ENCODE results near the gene SIPA1L3.

Gene SIPA1L3

DNA sequence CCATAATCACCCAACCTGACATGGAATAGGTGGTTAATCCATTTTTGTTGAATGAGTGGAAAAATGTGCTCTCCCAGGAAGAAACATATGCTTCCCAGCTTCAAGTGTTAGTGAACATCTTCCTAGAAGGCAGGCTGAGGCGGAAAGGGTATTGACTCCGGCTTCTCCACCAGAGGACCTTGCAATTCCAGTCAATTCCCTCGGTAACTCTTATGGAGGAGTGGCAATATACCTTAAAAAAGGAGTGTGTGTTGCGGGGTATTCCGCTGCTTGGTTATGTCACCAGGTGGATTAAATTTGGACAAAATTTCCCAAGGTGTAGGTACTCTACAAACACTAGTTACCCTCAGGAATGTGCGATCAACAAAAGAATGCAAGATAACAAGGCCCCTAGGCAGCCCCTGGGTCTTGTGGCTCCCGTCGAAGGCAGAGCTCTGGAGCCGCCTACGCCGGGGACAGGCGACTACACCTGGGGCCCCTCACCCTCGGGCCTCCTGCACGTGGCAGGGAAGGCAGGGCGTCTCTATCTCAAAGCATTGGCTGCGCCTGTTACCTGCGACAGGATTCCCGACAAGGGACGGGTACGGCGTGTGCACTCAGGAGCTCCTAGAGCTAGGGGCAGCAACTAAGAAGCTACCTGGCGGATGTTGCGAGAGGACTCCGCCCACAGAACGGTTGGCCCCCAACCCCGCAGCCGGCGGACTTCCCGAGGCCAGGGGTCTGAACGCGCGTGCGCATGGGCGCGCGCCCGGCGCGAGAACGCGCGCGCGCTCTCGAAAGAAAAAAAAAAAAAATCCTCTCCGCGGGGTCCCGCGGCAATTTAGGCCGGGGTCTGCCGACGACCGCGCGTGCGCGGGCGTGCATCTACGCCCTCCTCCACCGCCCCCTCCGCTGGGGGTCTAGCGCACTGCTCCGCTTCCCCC, 801 bp upstream of the SIPA1L3 start, which contains the start of gene WDR87:
WDR87 (minus strand) TSS at position 649 of the 923 bp plus-strand sequence. CDS start 8,355 bp downstream, outside the sequence.
- ChIA-PET POLR2A (interaction anchor here (0.6 to 3.8 kb wide), 41 partner anchors 10 to 1692 kb away, joined by 3 to 38 read pairs (median 5); partner anchors contain the start of genes EIF3K, FAM98C, GGN and MRPS12), CTCF (interaction anchor here (0.6 to 14.3 kb wide), 17 partner anchors 8 to 1725 kb away, joined by 3 to 316 read pairs (median 5); partner anchors contain the start of gene PSMD8)
- Histone ChIP-seq H3K27ac (ENCODE audit: extremely low read depth, low read depth, low read length) (peak within 1 kb of the TSS; percentile 81), H3K4me1 (ENCODE audit: control insufficient read depth, insufficient read depth, low read length) (peaks cover 27% of the 10 kb centered on the region), H3K9me3 (ENCODE audit: control insufficient read depth, insufficient read depth, low read depth, low read length) (no peaks in the 10 kb centered on the region), H3K36me3 (ENCODE audit: control insufficient read depth in 2 of 2, insufficient read depth in 1 of 2, low read length in 2 of 2) (peaks cover 0 to 11% of the 10 kb centered on the region in 2 experiments; a peak in 1 of 3 replicates), H3K4me3 (ENCODE audit: low read depth, low read length) (peak within 1 kb of the TSS; percentile 68)
- TF ChIP-seq ZNF660 (tag by site-specific recombination; IDR thresholded peaks at IDR 0.05) (peak; percentile 7; the same call in 1 of the 2 replicates), ZNF777 (tag by site-specific recombination; IDR thresholded peaks at IDR 0.05; ENCODE audit: borderline replicate concordance) (peak; percentile 82; the same call in 1 of the 2 replicates), GLIS1 (tag by site-specific recombination; IDR thresholded peaks at IDR 0.05) (peak; percentile 98), SP2 (tag by site-specific recombination; IDR thresholded peaks at IDR 0.05) (no peak), ZNF561 (tag by site-specific recombination; IDR thresholded peaks at IDR 0.05; ENCODE audit: borderline replicate concordance) (peak; percentile 54; the same call in 1 of the 2 replicates), ZSCAN30 (tag by site-specific recombination; IDR thresholded peaks at IDR 0.05) (0 out of 2 replicates have a peak, but pooled peaks have one; percentile 65), ZFP3 (tag by site-specific recombination; IDR thresholded peaks at IDR 0.05; ENCODE audit: low read depth) (no peak), ZIC2 (tag by site-specific recombination; IDR thresholded peaks at IDR 0.05) (peak; percentile 83; the same call in 1 of the 2 replicates), ZFHX2 (tag by site-specific recombination; conservative IDR thresholded peaks at IDR 0.05) (peak; percentile 81), SETDB1 (IDR thresholded peaks at IDR 0.05; ENCODE audit: insufficient read length, low read length) (no peak), ZNF132 (tag by site-specific recombination; IDR thresholded peaks at IDR 0.05; ENCODE audit: borderline replicate concordance) (no peak), ZNF623 (tag by site-specific recombination; IDR thresholded peaks at IDR 0.05) (0 out of 2 replicates have a peak, but pooled peaks have one; percentile 21), ZNF785 (tag by site-specific recombination; IDR thresholded peaks at IDR 0.05) (peak; percentile 25; the same call in 1 of the 2 replicates)
- TF ChIP-seq, protein P1, sequence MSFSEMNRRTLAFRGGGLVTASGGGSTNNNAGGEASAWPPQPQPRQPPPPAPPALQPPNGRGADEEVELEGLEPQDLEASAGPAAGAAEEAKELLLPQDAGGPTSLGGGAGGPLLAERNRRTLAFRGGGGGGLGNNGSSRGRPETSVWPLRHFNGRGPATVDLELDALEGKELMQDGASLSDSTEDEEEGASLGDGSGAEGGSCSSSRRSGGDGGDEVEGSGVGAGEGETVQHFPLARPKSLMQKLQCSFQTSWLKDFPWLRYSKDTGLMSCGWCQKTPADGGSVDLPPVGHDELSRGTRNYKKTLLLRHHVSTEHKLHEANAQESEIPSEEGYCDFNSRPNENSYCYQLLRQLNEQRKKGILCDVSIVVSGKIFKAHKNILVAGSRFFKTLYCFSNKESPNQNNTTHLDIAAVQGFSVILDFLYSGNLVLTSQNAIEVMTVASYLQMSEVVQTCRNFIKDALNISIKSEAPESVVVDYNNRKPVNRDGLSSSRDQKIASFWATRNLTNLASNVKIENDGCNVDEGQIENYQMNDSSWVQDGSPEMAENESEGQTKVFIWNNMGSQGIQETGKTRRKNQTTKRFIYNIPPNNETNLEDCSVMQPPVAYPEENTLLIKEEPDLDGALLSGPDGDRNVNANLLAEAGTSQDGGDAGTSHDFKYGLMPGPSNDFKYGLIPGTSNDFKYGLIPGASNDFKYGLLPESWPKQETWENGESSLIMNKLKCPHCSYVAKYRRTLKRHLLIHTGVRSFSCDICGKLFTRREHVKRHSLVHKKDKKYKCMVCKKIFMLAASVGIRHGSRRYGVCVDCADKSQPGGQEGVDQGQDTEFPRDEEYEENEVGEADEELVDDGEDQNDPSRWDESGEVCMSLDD (tag by site-specific recombination; IDR thresholded peaks at IDR 0.05): no peak
- TF ChIP-seq, protein P2, sequence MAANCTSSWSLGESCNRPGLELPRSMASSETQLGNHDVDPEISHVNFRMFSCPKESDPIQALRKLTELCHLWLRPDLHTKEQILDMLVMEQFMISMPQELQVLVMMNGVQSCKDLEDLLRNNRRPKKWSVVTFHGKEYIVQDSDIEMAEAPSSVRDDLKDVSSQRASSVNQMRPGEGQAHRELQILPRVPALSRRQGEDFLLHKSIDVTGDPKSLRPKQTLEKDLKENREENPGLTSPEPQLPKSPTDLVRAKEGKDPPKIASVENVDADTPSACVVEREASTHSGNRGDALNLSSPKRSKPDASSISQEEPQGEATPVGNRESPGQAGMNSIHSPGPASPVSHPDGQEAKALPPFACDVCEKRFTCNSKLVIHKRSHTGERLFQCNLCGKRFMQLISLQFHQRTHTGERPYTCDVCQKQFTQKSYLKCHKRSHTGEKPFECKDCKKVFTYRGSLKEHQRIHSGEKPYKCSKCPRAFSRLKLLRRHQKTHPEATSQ (tag by site-specific recombination; IDR thresholded peaks at IDR 0.05): peak; percentile 91; the same call in 1 of the 2 replicates
- TF ChIP-seq, protein P3, sequence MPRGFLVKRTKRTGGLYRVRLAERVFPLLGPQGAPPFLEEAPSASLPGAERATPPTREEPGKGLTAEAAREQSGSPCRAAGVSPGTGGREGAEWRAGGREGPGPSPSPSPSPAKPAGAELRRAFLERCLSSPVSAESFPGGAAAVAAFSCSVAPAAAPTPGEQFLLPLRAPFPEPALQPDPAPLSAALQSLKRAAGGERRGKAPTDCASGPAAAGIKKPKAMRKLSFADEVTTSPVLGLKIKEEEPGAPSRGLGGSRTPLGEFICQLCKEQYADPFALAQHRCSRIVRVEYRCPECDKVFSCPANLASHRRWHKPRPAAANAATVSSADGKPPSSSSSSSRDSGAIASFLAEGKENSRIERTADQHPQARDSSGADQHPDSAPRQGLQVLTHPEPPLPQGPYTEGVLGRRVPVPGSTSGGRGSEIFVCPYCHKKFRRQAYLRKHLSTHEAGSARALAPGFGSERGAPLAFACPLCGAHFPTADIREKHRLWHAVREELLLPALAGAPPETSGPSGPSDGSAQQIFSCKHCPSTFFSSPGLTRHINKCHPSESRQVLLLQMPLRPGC (tag by site-specific recombination; IDR thresholded peaks at IDR 0.05): 0 out of 2 replicates have a peak, but pooled peaks have one; percentile 51
- TF ChIP-seq, protein P4, sequence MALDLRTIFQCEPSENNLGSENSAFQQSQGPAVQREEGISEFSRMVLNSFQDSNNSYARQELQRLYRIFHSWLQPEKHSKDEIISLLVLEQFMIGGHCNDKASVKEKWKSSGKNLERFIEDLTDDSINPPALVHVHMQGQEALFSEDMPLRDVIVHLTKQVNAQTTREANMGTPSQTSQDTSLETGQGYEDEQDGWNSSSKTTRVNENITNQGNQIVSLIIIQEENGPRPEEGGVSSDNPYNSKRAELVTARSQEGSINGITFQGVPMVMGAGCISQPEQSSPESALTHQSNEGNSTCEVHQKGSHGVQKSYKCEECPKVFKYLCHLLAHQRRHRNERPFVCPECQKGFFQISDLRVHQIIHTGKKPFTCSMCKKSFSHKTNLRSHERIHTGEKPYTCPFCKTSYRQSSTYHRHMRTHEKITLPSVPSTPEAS (tag by site-specific recombination; IDR thresholded peaks at IDR 0.05): 0 out of 2 replicates have a peak, but pooled peaks have one; percentile 27
- TF ChIP-seq, protein P5, sequence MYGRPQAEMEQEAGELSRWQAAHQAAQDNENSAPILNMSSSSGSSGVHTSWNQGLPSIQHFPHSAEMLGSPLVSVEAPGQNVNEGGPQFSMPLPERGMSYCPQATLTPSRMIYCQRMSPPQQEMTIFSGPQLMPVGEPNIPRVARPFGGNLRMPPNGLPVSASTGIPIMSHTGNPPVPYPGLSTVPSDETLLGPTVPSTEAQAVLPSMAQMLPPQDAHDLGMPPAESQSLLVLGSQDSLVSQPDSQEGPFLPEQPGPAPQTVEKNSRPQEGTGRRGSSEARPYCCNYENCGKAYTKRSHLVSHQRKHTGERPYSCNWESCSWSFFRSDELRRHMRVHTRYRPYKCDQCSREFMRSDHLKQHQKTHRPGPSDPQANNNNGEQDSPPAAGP (tag by site-specific recombination; IDR thresholded peaks at IDR 0.05): peak; percentile 63; the same call in 1 of the 2 replicates
- TF ChIP-seq, protein P6, sequence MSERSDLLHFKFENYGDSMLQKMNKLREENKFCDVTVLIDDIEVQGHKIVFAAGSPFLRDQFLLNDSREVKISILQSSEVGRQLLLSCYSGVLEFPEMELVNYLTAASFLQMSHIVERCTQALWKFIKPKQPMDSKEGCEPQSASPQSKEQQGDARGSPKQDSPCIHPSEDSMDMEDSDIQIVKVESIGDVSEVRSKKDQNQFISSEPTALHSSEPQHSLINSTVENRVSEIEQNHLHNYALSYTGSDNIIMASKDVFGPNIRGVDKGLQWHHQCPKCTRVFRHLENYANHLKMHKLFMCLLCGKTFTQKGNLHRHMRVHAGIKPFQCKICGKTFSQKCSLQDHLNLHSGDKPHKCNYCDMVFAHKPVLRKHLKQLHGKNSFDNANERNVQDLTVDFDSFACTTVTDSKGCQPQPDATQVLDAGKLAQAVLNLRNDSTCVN (tag by site-specific recombination; optimal IDR thresholded peaks at IDR 0.05): peak; percentile 98
- TF ChIP-seq, protein P7, sequence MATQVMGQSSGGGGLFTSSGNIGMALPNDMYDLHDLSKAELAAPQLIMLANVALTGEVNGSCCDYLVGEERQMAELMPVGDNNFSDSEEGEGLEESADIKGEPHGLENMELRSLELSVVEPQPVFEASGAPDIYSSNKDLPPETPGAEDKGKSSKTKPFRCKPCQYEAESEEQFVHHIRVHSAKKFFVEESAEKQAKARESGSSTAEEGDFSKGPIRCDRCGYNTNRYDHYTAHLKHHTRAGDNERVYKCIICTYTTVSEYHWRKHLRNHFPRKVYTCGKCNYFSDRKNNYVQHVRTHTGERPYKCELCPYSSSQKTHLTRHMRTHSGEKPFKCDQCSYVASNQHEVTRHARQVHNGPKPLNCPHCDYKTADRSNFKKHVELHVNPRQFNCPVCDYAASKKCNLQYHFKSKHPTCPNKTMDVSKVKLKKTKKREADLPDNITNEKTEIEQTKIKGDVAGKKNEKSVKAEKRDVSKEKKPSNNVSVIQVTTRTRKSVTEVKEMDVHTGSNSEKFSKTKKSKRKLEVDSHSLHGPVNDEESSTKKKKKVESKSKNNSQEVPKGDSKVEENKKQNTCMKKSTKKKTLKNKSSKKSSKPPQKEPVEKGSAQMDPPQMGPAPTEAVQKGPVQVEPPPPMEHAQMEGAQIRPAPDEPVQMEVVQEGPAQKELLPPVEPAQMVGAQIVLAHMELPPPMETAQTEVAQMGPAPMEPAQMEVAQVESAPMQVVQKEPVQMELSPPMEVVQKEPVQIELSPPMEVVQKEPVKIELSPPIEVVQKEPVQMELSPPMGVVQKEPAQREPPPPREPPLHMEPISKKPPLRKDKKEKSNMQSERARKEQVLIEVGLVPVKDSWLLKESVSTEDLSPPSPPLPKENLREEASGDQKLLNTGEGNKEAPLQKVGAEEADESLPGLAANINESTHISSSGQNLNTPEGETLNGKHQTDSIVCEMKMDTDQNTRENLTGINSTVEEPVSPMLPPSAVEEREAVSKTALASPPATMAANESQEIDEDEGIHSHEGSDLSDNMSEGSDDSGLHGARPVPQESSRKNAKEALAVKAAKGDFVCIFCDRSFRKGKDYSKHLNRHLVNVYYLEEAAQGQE (tag by site-specific recombination; IDR thresholded peaks at IDR 0.05): peak; percentile 18; the same call in 1 of the 2 replicates
